HepG2 (cell line): ENCODE results near the gene FAM221B. TPM values are rescaled to one million over a fixed set of nuclear protein-coding genes. Genes with fewer than 3 reads are reported as not detected.
A peak's percentile ranks its signal among the peaks of the same experiment; 100 is the strongest.

Experiments
- BORCS8-MEF2B ChIP-seq: sonication (generic); formaldehyde crosslinking; IDR thresholded peaks from 2 replicates; pipeline ENCODE4 v1.8.0; 2022; ENCODE audit warnings: mild to moderate bottlenecking, missing genetic modification reagents
- KAT8 ChIP-seq: IDR thresholded peaks from 2 replicates; pipeline ENCODE4 v1.6.1; 2016; ENCODE audit warnings: missing genetic modification reagents, missing compliant biosample characterization
- MEIS2 ChIP-seq: sonication (generic); formaldehyde crosslinking; IDR thresholded peaks from 2 replicates; pipeline ENCODE4 v1.9.0; 2021; ENCODE audit warnings: mild to moderate bottlenecking, missing genetic modification reagents
- MXI1 ChIP-seq: IDR thresholded peaks from 3 replicates; pipeline ENCODE4 v1.6.1; 2012; ENCODE audit warnings: low read depth, low read length, inconsistent platforms, borderline replicate concordance
- NFRKB ChIP-seq: fragments of 450-650 bp; IDR thresholded peaks from 2 replicates; pipeline ENCODE4 v1.6.1; 2017
- ONECUT2 ChIP-seq: sonication (generic); formaldehyde crosslinking; IDR thresholded peaks from 2 replicates; pipeline ENCODE4 v1.4.0; 2020; ENCODE audit warnings: missing genetic modification reagents
- POLR2G ChIP-seq: fragments of 200-400 bp; formaldehyde crosslinking; IDR thresholded peaks from 2 replicates; pipeline ENCODE4 v1.6.1; 2018; ENCODE audit warnings: mild to moderate bottlenecking, low read depth, low read length, moderate library complexity
- SATB2 ChIP-seq: sonication (generic); formaldehyde crosslinking; IDR thresholded peaks from 2 replicates; pipeline ENCODE4 v1.5.0; 2020; ENCODE audit warnings: missing genetic modification reagents
- ZFP90 ChIP-seq: sonication (generic); formaldehyde crosslinking; IDR thresholded peaks from 2 replicates; pipeline ENCODE4 v1.8.0; 2022; ENCODE audit warnings: missing genetic modification reagents, mild to moderate bottlenecking, inconsistent platforms, borderline replicate concordance
- ZFY ChIP-seq: sonication (generic); formaldehyde crosslinking; IDR thresholded peaks from 2 replicates; pipeline ENCODE4 v1.4.0; 2020; ENCODE audit warnings: missing genetic modification reagents
- ZNF749 ChIP-seq: sonication (generic); formaldehyde crosslinking; IDR thresholded peaks from 2 replicates; pipeline ENCODE4 v1.8.0; 2022; ENCODE audit warnings: mild to moderate bottlenecking, missing genetic modification reagents, moderate library complexity, borderline replicate concordance
- ZSCAN9 ChIP-seq: IDR thresholded peaks from 2 replicates; pipeline ENCODE4 v1.6.1; 2016; ENCODE audit warnings: borderline replicate concordance
- polyA plus RNA-seq, 8 experiments: library from polyadenylated mRNA; depleted of rRNA in 3 of 8; stranded (reverse) in 7 of 8; unstranded in 1 of 8; fragments of >200 nt; fragmentation: Illumina TruSeq in 4 of 8; extraction: Trizol in 4 of 8; gene quantifications; 2 replicates each; pipeline versions ENCODE4 v1.2.1 to v1.2.3, GENCODE V29; 2011 to 2016; ENCODE audit warnings: low read depth in 4 of 8, missing spikeins in 1 of 8, mixed read lengths in 1 of 8; ENCODE audit not compliant: insufficient read depth in 1 of 8
- total RNA-seq, 5 experiments: library from RNA; depleted of rRNA; stranded (reverse); fragments of >200 nt; fragmentation: Illumina TruSeq; extraction: Trizol; gene quantifications; 2 replicates each; pipeline ENCODE4 v1.2.3, GENCODE V29; 2016; ENCODE audit warnings: low read depth in 1 of 5
- TF ChIP-seq, protein P1 (sequence below): sonication (generic); formaldehyde crosslinking; IDR thresholded peaks from 2 replicates; pipeline ENCODE4 v1.4.0; 2020; ENCODE audit warnings: missing genetic modification reagents
- TF ChIP-seq, protein P2 (sequence below): sonication (generic); formaldehyde crosslinking; IDR thresholded peaks from 2 replicates; pipeline ENCODE4 v1.8.0; 2022; ENCODE audit warnings: mild to moderate bottlenecking, missing genetic modification reagents, borderline replicate concordance
- TF ChIP-seq, protein P3 (sequence below): sonication (generic); formaldehyde crosslinking; IDR thresholded peaks from 2 replicates; pipeline ENCODE4 v1.4.0; 2020; ENCODE audit warnings: missing genetic modification reagents
- TF ChIP-seq, protein P4 (sequence below): sonication (generic); formaldehyde crosslinking; IDR thresholded peaks from 2 replicates; pipeline ENCODE4 v1.4.0; 2020; ENCODE audit warnings: missing genetic modification reagents, borderline replicate concordance
- TF ChIP-seq, protein P5 (sequence below): sonication (generic); formaldehyde crosslinking; IDR thresholded peaks from 2 replicates; pipeline ENCODE4 v1.8.0; 2022; ENCODE audit warnings: missing genetic modification reagents, mild to moderate bottlenecking, borderline replicate concordance
- TF ChIP-seq, protein P6 (sequence below): sonication (generic); formaldehyde crosslinking; IDR thresholded peaks from 2 replicates; pipeline ENCODE4 v1.8.1; 2023; ENCODE audit warnings: mild to moderate bottlenecking, missing genetic modification reagents
- TF ChIP-seq, protein P7 (sequence below): sonication (generic); formaldehyde crosslinking; IDR thresholded peaks from 2 replicates; pipeline ENCODE4 v1.5.0; 2020; ENCODE audit warnings: missing genetic modification reagents

The FAM221B gene
- total and polyA plus RNA-seq, 2 of the 13 experiments (the other 11 are each of a cell fraction or from before 2014, with no cell fraction given) = not detected

DNA sequence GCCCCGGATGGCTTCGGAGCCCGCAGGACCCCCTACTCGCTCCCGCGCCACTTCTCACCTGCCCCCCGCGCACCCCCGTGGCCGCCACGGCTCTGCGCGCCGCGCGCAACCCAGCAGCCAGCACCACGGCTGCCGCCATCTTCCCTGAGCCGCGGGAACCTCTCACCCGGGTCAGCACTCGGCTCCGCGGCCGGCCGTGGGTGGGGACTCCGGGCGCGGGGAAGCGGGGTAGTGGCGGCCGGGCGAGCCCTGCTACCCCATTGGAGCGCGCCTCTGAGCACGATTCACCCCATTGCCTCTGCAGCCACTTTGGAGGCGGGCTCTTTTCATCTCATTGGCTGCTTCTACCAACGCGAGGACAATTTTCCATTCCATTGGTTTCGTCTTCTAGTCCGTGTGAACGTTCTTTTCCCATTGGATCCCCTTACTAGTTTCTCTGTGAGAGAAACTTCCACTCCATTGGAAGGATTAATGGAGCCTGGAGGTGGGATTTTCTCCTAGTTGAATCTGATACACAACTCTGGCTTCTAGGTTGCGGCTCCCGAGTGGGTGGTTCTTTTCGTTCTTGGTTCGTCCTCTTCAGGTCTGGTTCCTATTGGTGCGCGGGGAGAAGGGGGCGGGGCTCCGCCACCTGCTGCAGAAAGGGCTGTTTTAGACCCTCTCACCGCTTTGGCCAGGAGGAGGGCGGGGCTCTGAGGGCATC is 13.5 kb downstream of the FAM221B start, which contains the start of gene HINT2 (continued):
- no peak for TF ChIP-seq SATB2
- TF ChIP-seq ZSCAN9 (CRISPR knock-in tag) = peak; percentile 1; the same call in 1 of the 2 replicates
- peak; percentile 77; the same call in 1 of the 2 replicates for TF ChIP-seq ZFP90 (CRISPR knock-in tag)
- peak; percentile 91 for TF ChIP-seq POLR2G
- TF ChIP-seq, protein P1, sequence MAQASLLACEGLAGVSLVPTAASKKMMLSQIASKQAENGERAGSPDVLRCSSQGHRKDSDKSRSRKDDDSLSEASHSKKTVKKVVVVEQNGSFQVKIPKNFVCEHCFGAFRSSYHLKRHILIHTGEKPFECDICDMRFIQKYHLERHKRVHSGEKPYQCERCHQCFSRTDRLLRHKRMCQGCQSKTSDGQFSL (CRISPR knock-in tag) = peak; percentile 51; the same call in 1 of the 2 replicates
- TF ChIP-seq KAT8 (CRISPR knock-in tag) = peak; percentile 11; the same call in 1 of the 2 replicates
- TF ChIP-seq BORCS8-MEF2B (CRISPR knock-in tag) = peak; percentile 22; the same call in 1 of the 2 replicates
- TF ChIP-seq NFRKB = no peak
- TF ChIP-seq ONECUT2 (CRISPR knock-in tag) = no peak
- TF ChIP-seq MXI1 = peak; percentile 15; the same call in 1 of the 3 replicates
- TF ChIP-seq, protein P2, sequence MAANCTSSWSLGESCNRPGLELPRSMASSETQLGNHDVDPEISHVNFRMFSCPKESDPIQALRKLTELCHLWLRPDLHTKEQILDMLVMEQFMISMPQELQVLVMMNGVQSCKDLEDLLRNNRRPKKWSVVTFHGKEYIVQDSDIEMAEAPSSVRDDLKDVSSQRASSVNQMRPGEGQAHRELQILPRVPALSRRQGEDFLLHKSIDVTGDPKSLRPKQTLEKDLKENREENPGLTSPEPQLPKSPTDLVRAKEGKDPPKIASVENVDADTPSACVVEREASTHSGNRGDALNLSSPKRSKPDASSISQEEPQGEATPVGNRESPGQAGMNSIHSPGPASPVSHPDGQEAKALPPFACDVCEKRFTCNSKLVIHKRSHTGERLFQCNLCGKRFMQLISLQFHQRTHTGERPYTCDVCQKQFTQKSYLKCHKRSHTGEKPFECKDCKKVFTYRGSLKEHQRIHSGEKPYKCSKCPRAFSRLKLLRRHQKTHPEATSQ (CRISPR knock-in tag) = 0 out of 2 replicates have a peak, but pooled peaks have one; percentile 33
- TF ChIP-seq ZFY (CRISPR knock-in tag) = peak; percentile 66
- TF ChIP-seq, protein P3, sequence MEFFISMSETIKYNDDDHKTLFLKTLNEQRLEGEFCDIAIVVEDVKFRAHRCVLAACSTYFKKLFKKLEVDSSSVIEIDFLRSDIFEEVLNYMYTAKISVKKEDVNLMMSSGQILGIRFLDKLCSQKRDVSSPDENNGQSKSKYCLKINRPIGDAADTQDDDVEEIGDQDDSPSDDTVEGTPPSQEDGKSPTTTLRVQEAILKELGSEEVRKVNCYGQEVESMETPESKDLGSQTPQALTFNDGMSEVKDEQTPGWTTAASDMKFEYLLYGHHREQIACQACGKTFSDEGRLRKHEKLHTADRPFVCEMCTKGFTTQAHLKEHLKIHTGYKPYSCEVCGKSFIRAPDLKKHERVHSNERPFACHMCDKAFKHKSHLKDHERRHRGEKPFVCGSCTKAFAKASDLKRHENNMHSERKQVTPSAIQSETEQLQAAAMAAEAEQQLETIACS = 0 out of 2 replicates have a peak, but pooled peaks have one; percentile 52
- TF ChIP-seq, protein P4, sequence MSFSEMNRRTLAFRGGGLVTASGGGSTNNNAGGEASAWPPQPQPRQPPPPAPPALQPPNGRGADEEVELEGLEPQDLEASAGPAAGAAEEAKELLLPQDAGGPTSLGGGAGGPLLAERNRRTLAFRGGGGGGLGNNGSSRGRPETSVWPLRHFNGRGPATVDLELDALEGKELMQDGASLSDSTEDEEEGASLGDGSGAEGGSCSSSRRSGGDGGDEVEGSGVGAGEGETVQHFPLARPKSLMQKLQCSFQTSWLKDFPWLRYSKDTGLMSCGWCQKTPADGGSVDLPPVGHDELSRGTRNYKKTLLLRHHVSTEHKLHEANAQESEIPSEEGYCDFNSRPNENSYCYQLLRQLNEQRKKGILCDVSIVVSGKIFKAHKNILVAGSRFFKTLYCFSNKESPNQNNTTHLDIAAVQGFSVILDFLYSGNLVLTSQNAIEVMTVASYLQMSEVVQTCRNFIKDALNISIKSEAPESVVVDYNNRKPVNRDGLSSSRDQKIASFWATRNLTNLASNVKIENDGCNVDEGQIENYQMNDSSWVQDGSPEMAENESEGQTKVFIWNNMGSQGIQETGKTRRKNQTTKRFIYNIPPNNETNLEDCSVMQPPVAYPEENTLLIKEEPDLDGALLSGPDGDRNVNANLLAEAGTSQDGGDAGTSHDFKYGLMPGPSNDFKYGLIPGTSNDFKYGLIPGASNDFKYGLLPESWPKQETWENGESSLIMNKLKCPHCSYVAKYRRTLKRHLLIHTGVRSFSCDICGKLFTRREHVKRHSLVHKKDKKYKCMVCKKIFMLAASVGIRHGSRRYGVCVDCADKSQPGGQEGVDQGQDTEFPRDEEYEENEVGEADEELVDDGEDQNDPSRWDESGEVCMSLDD = peak; percentile 7; the same call in 1 of the 2 replicates
- TF ChIP-seq, protein P5, sequence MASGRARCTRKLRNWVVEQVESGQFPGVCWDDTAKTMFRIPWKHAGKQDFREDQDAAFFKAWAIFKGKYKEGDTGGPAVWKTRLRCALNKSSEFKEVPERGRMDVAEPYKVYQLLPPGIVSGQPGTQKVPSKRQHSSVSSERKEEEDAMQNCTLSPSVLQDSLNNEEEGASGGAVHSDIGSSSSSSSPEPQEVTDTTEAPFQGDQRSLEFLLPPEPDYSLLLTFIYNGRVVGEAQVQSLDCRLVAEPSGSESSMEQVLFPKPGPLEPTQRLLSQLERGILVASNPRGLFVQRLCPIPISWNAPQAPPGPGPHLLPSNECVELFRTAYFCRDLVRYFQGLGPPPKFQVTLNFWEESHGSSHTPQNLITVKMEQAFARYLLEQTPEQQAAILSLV (CRISPR knock-in tag) = peak; percentile 76; the same call in 1 of the 2 replicates
- TF ChIP-seq ZNF749 = no peak
- TF ChIP-seq, protein P6, sequence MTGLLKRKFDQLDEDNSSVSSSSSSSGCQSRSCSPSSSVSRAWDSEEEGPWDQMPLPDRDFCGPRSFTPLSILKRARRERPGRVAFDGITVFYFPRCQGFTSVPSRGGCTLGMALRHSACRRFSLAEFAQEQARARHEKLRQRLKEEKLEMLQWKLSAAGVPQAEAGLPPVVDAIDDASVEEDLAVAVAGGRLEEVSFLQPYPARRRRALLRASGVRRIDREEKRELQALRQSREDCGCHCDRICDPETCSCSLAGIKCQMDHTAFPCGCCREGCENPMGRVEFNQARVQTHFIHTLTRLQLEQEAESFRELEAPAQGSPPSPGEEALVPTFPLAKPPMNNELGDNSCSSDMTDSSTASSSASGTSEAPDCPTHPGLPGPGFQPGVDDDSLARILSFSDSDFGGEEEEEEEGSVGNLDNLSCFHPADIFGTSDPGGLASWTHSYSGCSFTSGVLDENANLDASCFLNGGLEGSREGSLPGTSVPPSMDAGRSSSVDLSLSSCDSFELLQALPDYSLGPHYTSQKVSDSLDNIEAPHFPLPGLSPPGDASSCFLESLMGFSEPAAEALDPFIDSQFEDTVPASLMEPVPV (CRISPR knock-in tag) = 0 out of 2 replicates have a peak, but pooled peaks have one; percentile 46
- 0 out of 2 replicates have a peak, but pooled peaks have one; percentile 80 for TF ChIP-seq MEIS2
- TF ChIP-seq, protein P7, sequence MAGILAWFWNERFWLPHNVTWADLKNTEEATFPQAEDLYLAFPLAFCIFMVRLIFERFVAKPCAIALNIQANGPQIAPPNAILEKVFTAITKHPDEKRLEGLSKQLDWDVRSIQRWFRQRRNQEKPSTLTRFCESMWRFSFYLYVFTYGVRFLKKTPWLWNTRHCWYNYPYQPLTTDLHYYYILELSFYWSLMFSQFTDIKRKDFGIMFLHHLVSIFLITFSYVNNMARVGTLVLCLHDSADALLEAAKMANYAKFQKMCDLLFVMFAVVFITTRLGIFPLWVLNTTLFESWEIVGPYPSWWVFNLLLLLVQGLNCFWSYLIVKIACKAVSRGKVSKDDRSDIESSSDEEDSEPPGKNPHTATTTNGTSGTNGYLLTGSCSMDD = no peak
